SU-DHL-6 (cell line): Measurements from ENCODE around the gene PTPRK.

ENCODE experiments used
- H2AFZ ChIP-seq: fragments of 200-600 bp; sonication (generic); 2 replicates; pipeline ENCODE4 v1.6.1; 2014; ENCODE audit warnings: low read depth, mild to moderate bottlenecking, moderate library complexity, mixed read lengths, antibody characterized with exemption, low read length; ENCODE audit not compliant: severe bottlenecking
- H3F3A ChIP-seq: fragments of 200-600 bp; shearing (Covaris generic); 2 replicates; pipeline ENCODE4 v1.6.0; 2016; ENCODE audit warnings: antibody characterized with exemption, mild to moderate bottlenecking; ENCODE audit not compliant: insufficient read depth
- H3K27ac ChIP-seq: fragments of 200-600 bp; sonication (generic); 2 replicates; pipeline ENCODE4 v1.5.1; 2016; ENCODE audit warnings: low read depth, mild to moderate bottlenecking, low read length, moderate library complexity, mixed read lengths
- H3K27me3 ChIP-seq: fragments of 200-600 bp; sonication (generic), shearing (Covaris generic); 2 replicates; pipeline ENCODE4 v1.6.0; 2014; ENCODE audit warnings: mild to moderate bottlenecking, low read length
- H3K36me3 ChIP-seq: fragments of 200-600 bp; sonication (generic); 2 replicates; pipeline ENCODE4 v1.6.1; 2014; ENCODE audit warnings: mild to moderate bottlenecking, low read length, mixed read lengths
- H3K4me2 ChIP-seq: fragments of 300-600, 200-600 bp; shearing (Covaris generic), sonication (generic); 2 replicates; pipeline ENCODE4 v1.6.0; 2014; ENCODE audit warnings: low read length, low read depth, mild to moderate bottlenecking; ENCODE audit not compliant: poor library complexity, severe bottlenecking
- H3K4me3 ChIP-seq: fragments of 200-600 bp; sonication (generic); 2 replicates; pipeline ENCODE4 v1.5.1; 2014; ENCODE audit warnings: antibody characterized with exemption, low read length, mild to moderate bottlenecking, mixed read lengths; ENCODE audit not compliant: insufficient read depth, poor library complexity, severe bottlenecking
- H3K79me2 ChIP-seq: fragments of 200-600 bp; sonication (generic); 2 replicates; pipeline ENCODE4 v1.6.1; 2014; ENCODE audit warnings: mild to moderate bottlenecking, low read length, moderate library complexity; ENCODE audit not compliant: insufficient read depth
- H3K9ac ChIP-seq: fragments of 200-600 bp; sonication (generic); 2 replicates; pipeline ENCODE4 v1.7.0; 2014; ENCODE audit warnings: mild to moderate bottlenecking, low read length
- H3K9me2 ChIP-seq: fragments of 200-600 bp; sonication (generic); replicated peaks from 2 replicates; pipeline ENCODE4 v1.6.1; 2014; ENCODE audit warnings: low read length; ENCODE audit not compliant: insufficient read depth
- H3K9me3 ChIP-seq: fragments of 200-600 bp; sonication (generic); 2 replicates; pipeline ENCODE4 v1.6.1; 2014; ENCODE audit warnings: low read length, mixed read lengths; ENCODE audit not compliant: insufficient read depth
- H4K20me1 ChIP-seq: fragments of 200-600 bp; sonication (generic); 2 replicates; pipeline ENCODE4 v1.6.1; 2014; ENCODE audit warnings: low read depth, mild to moderate bottlenecking, antibody characterized with exemption, low read length, moderate library complexity, mixed read lengths
- EZH2phosphoT487 ChIP-seq: fragments of 200-600 bp; sonication (generic), shearing (Covaris generic); conservative IDR thresholded peaks from 2 replicates; pipeline ENCODE4 v1.6.1; 2018; ENCODE audit warnings: mild to moderate bottlenecking, antibody characterized with exemption, low read length, moderate library complexity, mixed read lengths
- TF ChIP-seq, protein P1 (sequence below): fragments of 200-600 bp; sonication (generic); IDR thresholded peaks from one replicate; pipeline ENCODE4 v1.5.1; 2017; ENCODE audit warnings: antibody characterized with exemption, mild to moderate bottlenecking, low read length, moderate library complexity; ENCODE audit not compliant: insufficient read depth, poor library complexity, severe bottlenecking

The PTPRK gene

DNA sequence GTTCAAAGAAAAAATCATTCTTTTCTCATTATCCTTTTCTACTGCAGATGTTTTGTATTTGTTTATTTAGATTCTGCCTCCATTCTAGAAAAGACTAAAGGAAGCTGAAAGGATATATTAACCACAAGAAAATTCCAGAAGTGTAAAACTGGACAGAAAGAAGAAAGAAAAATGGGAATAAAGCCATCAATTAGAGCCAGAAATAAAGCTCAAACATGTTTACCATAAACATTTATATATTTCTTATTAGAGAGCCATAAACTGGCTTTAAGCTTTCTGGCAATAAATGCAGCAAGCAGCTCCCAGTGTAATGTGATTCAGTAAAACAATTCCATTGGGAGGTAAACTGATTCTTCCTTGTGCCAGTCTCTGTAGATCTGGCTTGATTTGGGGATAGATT is 244.1 kb downstream of the PTPRK start:
- Histone ChIP-seq H3K9ac (no peak overlapping the region), H3K9me2 (no peaks in the 10 kb centered on the region), H3K4me2 (no peak overlapping the region), H3K79me2 (no peaks in the 10 kb centered on the region), H3F3A (no peaks in the 10 kb centered on the region), H2AFZ (no peak overlapping the region), H3K36me3 (no peaks in the 10 kb centered on the region), H3K27ac (no peak overlapping the region), H3K27me3 (no peaks in the 10 kb centered on the region), H3K4me3 (no peak overlapping the region), H3K9me3 (no peaks in the 10 kb centered on the region), H4K20me1 (no peaks in the 10 kb centered on the region)
- TF ChIP-seq, protein P1, sequence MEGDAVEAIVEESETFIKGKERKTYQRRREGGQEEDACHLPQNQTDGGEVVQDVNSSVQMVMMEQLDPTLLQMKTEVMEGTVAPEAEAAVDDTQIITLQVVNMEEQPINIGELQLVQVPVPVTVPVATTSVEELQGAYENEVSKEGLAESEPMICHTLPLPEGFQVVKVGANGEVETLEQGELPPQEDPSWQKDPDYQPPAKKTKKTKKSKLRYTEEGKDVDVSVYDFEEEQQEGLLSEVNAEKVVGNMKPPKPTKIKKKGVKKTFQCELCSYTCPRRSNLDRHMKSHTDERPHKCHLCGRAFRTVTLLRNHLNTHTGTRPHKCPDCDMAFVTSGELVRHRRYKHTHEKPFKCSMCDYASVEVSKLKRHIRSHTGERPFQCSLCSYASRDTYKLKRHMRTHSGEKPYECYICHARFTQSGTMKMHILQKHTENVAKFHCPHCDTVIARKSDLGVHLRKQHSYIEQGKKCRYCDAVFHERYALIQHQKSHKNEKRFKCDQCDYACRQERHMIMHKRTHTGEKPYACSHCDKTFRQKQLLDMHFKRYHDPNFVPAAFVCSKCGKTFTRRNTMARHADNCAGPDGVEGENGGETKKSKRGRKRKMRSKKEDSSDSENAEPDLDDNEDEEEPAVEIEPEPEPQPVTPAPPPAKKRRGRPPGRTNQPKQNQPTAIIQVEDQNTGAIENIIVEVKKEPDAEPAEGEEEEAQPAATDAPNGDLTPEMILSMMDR: no peak
- no peak for TF ChIP-seq EZH2phosphoT487

DNA sequence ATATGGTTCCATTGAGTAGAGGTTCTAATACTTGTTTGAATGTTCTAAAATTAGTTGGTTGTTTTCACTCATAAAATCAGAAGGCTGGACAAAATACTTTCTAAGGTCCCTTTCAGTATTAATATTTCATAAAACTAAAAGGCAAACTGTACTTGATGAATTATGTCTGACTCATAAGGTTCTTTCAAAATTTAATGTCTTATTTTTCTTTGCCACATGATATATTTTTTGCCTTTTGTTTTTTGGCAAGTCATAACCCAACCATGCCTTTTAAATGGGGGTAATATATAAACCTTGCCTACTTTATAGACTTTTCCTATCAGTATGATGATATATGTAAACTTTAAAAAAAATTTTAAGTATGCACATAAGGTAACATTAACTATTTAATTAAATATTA is 244.7 kb downstream of the PTPRK start:
- no peaks in the 10 kb centered on the region for H4K20me1 ChIP-seq
- H3K27ac ChIP-seq: no peak overlapping the region
- H3K9ac ChIP-seq: no peak overlapping the region
- no peaks in the 10 kb centered on the region for H3K9me3 ChIP-seq
- no peak overlapping the region for H3K4me3 ChIP-seq
- no peaks in the 10 kb centered on the region for H3K36me3 ChIP-seq
- H3K9me2 ChIP-seq: no peaks in the 10 kb centered on the region
- TF ChIP-seq, protein P1: no peak
- no peak for TF ChIP-seq EZH2phosphoT487
- no peaks in the 10 kb centered on the region for H3K79me2 ChIP-seq
- no peak overlapping the region for H3K4me2 ChIP-seq
- no peaks in the 10 kb centered on the region for H3K27me3 ChIP-seq
- no peaks in the 10 kb centered on the region for H3F3A ChIP-seq
- H2AFZ ChIP-seq: no peak overlapping the region

DNA sequence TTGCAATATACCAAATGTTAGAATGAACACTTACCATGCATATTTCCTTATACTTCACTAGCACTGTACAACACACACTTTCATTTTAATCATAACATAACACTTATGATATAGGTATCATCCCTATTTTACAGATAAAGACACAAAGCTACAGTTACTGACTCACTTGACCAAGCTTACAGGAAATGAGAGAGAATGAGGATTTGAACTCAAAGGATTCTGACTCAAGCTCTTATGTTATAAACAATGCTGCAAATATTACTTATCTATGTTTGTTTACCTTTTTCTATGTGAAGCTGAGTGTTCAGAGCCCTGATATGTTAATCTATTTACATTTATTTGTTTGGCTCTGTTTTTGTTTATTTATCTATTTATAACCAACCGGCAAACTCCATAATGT is 245.4 kb downstream of the PTPRK start:
- Histone ChIP-seq H3K27ac (no peak overlapping the region), H3K9me2 (no peaks in the 10 kb centered on the region), H3K9me3 (no peaks in the 10 kb centered on the region), H4K20me1 (no peaks in the 10 kb centered on the region), H3K27me3 (no peaks in the 10 kb centered on the region), H3K9ac (no peak overlapping the region), H3K4me3 (no peak overlapping the region), H3K79me2 (no peaks in the 10 kb centered on the region), H3K4me2 (no peak overlapping the region), H3K36me3 (no peaks in the 10 kb centered on the region), H2AFZ (no peak overlapping the region), H3F3A (no peaks in the 10 kb centered on the region)
- no peak for TF ChIP-seq EZH2phosphoT487
- TF ChIP-seq, protein P1: no peak

DNA sequence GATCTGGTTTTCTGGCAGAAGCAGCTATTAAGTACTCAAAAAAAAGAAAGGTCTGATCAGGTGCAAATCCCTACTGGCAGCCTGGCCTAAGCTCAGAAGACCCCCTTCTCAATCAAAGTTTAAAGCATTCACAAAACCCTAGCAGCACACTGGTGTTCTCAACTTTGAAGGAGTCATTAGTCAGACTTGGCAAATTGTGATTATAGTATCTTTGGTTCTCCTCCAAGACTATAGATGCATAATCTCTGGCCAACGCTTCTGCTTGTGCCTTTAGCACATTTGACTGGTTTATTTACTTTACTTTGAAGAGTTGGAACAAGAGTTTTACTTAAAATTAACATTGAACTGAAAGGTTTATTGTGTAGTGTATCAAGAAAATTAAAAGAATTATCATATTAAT is 248.9 kb downstream of the PTPRK start:
- Histone ChIP-seq H3K4me2 (no peak overlapping the region), H3K27ac (no peak overlapping the region), H3K4me3 (no peak overlapping the region), H3F3A (no peaks in the 10 kb centered on the region), H3K9me3 (no peaks in the 10 kb centered on the region), H3K79me2 (no peaks in the 10 kb centered on the region), H2AFZ (no peak overlapping the region), H4K20me1 (no peaks in the 10 kb centered on the region), H3K9me2 (no peaks in the 10 kb centered on the region), H3K27me3 (no peaks in the 10 kb centered on the region), H3K36me3 (no peaks in the 10 kb centered on the region), H3K9ac (no peak overlapping the region)
- TF ChIP-seq, protein P1: no peak
- TF ChIP-seq EZH2phosphoT487: no peak
